SU-DHL-6 (cell line): Measurements from ENCODE around the gene CBL.

Source experiments
- CTCF ChIP-seq: fragments of 200-600 bp; sonication (generic); IDR thresholded peaks from one replicate; pipeline ENCODE4 v1.5.1; 2017; ENCODE audit warnings: antibody characterized with exemption, mild to moderate bottlenecking, low read length, moderate library complexity; ENCODE audit not compliant: insufficient read depth, poor library complexity, severe bottlenecking
- EZH2phosphoT487 ChIP-seq: fragments of 200-600 bp; sonication (generic), shearing (Covaris generic); conservative IDR thresholded peaks from 2 replicates; pipeline ENCODE4 v1.6.1; 2018; ENCODE audit warnings: mild to moderate bottlenecking, antibody characterized with exemption, low read length, moderate library complexity, mixed read lengths

GRCh38 chr11:119206511-119207414 is 624 bp downstream of the CBL start:
- TF ChIP-seq CTCF (no peak), EZH2phosphoT487 (no peak)
